Karpas-422 (cell line): ENCODE data around the gene ASTL. TPM values are rescaled to one million over a fixed set of nuclear protein-coding genes. Genes with fewer than 3 reads are reported as not detected.

ENCODE experiments used
- DNase-seq: peaks from one replicate; pipeline ENCODE4 v3.0.0-alpha.2; 2015
- H2AFZ ChIP-seq: fragments of 200-600 bp; sonication (generic); 2 replicates; pipeline ENCODE4 v1.6.1; 2014; ENCODE audit warnings: antibody characterized with exemption, low read length, mixed read lengths
- H3K27ac ChIP-seq: fragments of 200-600 bp; sonication (generic); 2 replicates; pipeline ENCODE4 v1.5.1; 2014; ENCODE audit warnings: mild to moderate bottlenecking, low read length, moderate library complexity
- H3K27me3 ChIP-seq: fragments of 200-600 bp; sonication (generic); 2 replicates; pipeline ENCODE4 v1.6.1; 2014; ENCODE audit warnings: low read length, mixed read lengths
- H3K36me3 ChIP-seq: fragments of 200-600 bp; sonication (generic); 2 replicates; pipeline ENCODE4 v1.6.1; 2014; ENCODE audit warnings: low read length, mixed read lengths; ENCODE audit not compliant: insufficient read depth
- H3K4me1 ChIP-seq: fragments of 200-600 bp; sonication (generic); 2 replicates; pipeline ENCODE4 v1.6.1; 2014; ENCODE audit warnings: mild to moderate bottlenecking, low read length, mixed read lengths
- H3K4me2 ChIP-seq: fragments of 200-600 bp; sonication (generic); 2 replicates; pipeline ENCODE4 v1.6.1; 2014; ENCODE audit warnings: low read length, low read depth, mild to moderate bottlenecking; ENCODE audit not compliant: poor library complexity, severe bottlenecking
- H3K4me3 ChIP-seq: fragments of 200-600 bp; sonication (generic); 2 replicates; pipeline ENCODE4 v1.5.1; 2014; ENCODE audit warnings: mild to moderate bottlenecking, antibody characterized with exemption, low read length, mixed read lengths
- H3K79me2 ChIP-seq: fragments of 200-600 bp; sonication (generic); 2 replicates; pipeline ENCODE4 v1.6.1; 2014; ENCODE audit warnings: mild to moderate bottlenecking, low read length, mixed read lengths
- H3K9ac ChIP-seq: fragments of 200-600 bp; sonication (generic); 2 replicates; pipeline ENCODE4 v1.6.0; 2014; ENCODE audit warnings: low read length
- H3K9me2 ChIP-seq: fragments of 200-600 bp; sonication (generic), shearing (Covaris generic); replicated peaks from 2 replicates; pipeline ENCODE4 v1.6.0; 2014; ENCODE audit warnings: mild to moderate bottlenecking, low read length, moderate library complexity; ENCODE audit not compliant: insufficient read depth
- H3K9me3 ChIP-seq: fragments of 300-700, 200-600 bp; sonication (generic); 2 replicates; pipeline ENCODE4 v1.6.1; 2014; ENCODE audit warnings: low read length, mixed read lengths
- H4K20me1 ChIP-seq: fragments of 200-600 bp; sonication (generic); 2 replicates; pipeline ENCODE4 v1.6.1; 2014; ENCODE audit warnings: mild to moderate bottlenecking, antibody characterized with exemption, low read length, low read depth; ENCODE audit not compliant: insufficient read depth
- total RNA-seq: library from RNA; depleted of rRNA; stranded (reverse); fragments of >200 nt; shearing (Covaris generic); gene quantifications from 2 replicates; pipeline ENCODE4 v1.2.3, GENCODE V29; 2014; ENCODE audit warnings: low replicate concordance

The ASTL gene
- total RNA-seq, 1 experiment from 2014 or later, result not detected

- Histone ChIP-seq H3K9me2 (no peaks in the 10 kb centered on the region), H4K20me1 (no peaks in the 10 kb centered on the region), H3K4me2 (no peak overlapping the region), H3K27ac (no peak overlapping the region), H3K27me3 (no peaks in the 10 kb centered on the region), H3K9me3 (no peaks in the 10 kb centered on the region), H2AFZ (no peak overlapping the region), H3K9ac (no peak overlapping the region), H3K36me3 (no peaks in the 10 kb centered on the region), H3K79me2 (no peaks in the 10 kb centered on the region), H3K4me1 (no peaks in the 10 kb centered on the region), H3K4me3 (no peak overlapping the region)
- no peak for DNase-seq
Observed at GRCh38 chr2:96135171-96135570, 3.1 kb downstream of the ASTL start.

- Histone ChIP-seq H3K9me3 (no peaks in the 10 kb centered on the region), H4K20me1 (no peaks in the 10 kb centered on the region), H3K27ac (no peak overlapping the region), H3K4me3 (no peak overlapping the region), H3K9ac (no peak overlapping the region), H3K4me1 (no peaks in the 10 kb centered on the region), H2AFZ (no peak overlapping the region), H3K79me2 (no peaks in the 10 kb centered on the region), H3K36me3 (no peaks in the 10 kb centered on the region), H3K27me3 (no peaks in the 10 kb centered on the region), H3K4me2 (no peak overlapping the region), H3K9me2 (no peaks in the 10 kb centered on the region)
- DNase-seq, result no peak
Observed at GRCh38 chr2:96134421-96134820, 3.9 kb downstream of the ASTL start.

GRCh38 chr2:96131813-96132745, 6.2 kb downstream of the ASTL start:
- Histone ChIP-seq H4K20me1 (no peaks in the 10 kb centered on the region), H3K27ac (no peak overlapping the region), H3K9ac (no peak overlapping the region), H3K4me2 (no peak overlapping the region), H3K27me3 (no peaks in the 10 kb centered on the region), H3K4me1 (no peaks in the 10 kb centered on the region), H3K9me2 (no peaks in the 10 kb centered on the region), H3K79me2 (no peaks in the 10 kb centered on the region), H3K4me3 (no peak overlapping the region), H2AFZ (no peak overlapping the region), H3K9me3 (no peaks in the 10 kb centered on the region), H3K36me3 (no peaks in the 10 kb centered on the region)
- DNase-seq, result no peak

- Histone ChIP-seq H3K79me2 (no peaks in the 10 kb centered on the region), H3K27me3 (no peaks in the 10 kb centered on the region), H3K36me3 (no peaks in the 10 kb centered on the region), H3K9me2 (no peaks in the 10 kb centered on the region), H2AFZ (no peak overlapping the region), H3K4me3 (no peak overlapping the region), H3K9ac (no peak overlapping the region), H4K20me1 (no peaks in the 10 kb centered on the region), H3K4me1 (no peaks in the 10 kb centered on the region), H3K4me2 (no peak overlapping the region), H3K9me3 (no peaks in the 10 kb centered on the region), H3K27ac (no peak overlapping the region)
- DNase-seq, result no peak
Observed at GRCh38 chr2:96131152-96131812, 7.0 kb downstream of the ASTL start.

GRCh38 chr2:96130483-96130882, 7.8 kb downstream of the ASTL start:
- Histone ChIP-seq H3K36me3 (no peaks in the 10 kb centered on the region), H3K27ac (no peak overlapping the region), H3K9ac (no peak overlapping the region), H3K4me1 (no peaks in the 10 kb centered on the region), H2AFZ (no peak overlapping the region), H3K27me3 (no peaks in the 10 kb centered on the region), H4K20me1 (no peaks in the 10 kb centered on the region), H3K9me3 (no peaks in the 10 kb centered on the region), H3K4me2 (no peak overlapping the region), H3K4me3 (no peak overlapping the region), H3K79me2 (no peaks in the 10 kb centered on the region), H3K9me2 (no peaks in the 10 kb centered on the region)
- no peak for DNase-seq

DNA sequence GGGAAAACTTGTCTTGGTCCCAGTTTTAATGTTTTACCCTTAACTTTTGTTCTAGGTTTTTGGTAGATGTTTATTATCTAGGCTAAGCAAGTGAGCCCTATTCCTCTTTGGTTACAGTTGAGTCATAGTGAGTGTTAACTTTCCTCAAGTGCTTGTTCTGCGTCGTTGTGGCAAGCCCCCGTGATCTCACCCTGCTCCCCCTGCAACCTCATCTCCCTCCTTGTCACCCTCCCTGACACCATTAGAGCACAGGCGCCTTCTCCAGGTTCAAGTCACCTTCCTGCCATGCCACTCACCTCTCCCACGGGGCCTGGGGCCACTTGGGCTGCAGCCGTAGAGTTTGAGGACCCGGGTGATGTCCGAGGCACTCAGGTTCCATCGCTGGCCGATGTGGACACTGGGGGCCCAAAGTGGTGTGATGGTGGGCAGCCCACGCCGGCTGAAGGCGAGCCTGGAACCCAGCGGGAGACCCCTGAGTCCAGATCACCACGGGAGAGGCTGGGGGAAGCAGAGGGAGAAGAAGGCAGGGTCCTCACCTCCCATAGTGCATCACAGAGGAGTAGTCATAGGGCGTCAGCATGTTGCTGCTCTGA, 8.7 kb downstream of the ASTL start:
- Histone ChIP-seq H3K4me3 (no peak overlapping the region), H3K9me2 (no peaks in the 10 kb centered on the region), H3K9ac (no peak overlapping the region), H2AFZ (no peak overlapping the region), H4K20me1 (no peaks in the 10 kb centered on the region), H3K27me3 (no peaks in the 10 kb centered on the region), H3K9me3 (no peaks in the 10 kb centered on the region), H3K4me2 (no peak overlapping the region), H3K4me1 (no peaks in the 10 kb centered on the region), H3K36me3 (no peaks in the 10 kb centered on the region), H3K79me2 (no peaks in the 10 kb centered on the region), H3K27ac (no peak overlapping the region)
- no peak for DNase-seq

DNA sequence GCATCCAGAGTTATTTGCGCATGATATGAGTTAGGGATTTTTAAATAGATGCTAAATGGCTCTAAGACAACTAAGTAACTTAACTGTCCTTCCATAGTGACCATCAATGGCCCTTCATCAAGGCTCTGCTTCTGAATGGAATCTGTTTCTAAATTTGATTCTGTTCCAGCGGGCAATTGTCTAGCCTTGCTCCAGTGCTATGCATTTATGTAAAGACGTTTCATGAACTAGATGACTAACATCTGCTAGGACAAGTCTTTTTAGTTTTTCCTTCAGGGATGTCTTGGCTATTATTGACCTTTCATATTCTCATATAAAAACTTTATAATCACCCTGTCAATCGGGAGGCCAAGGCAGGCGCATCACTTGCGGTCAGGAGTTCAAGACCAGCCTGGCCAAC, 9.8 kb downstream of the ASTL start:
- no peaks in the 10 kb centered on the region for H3K9me2 ChIP-seq
- no peaks in the 10 kb centered on the region for H4K20me1 ChIP-seq
- no peaks in the 10 kb centered on the region for H3K36me3 ChIP-seq
- no peak overlapping the region for H3K9ac ChIP-seq
- DNase-seq, result no peak
- H3K27ac ChIP-seq, result no peak overlapping the region
- H3K4me1 ChIP-seq, result no peaks in the 10 kb centered on the region
- no peak overlapping the region for H3K4me2 ChIP-seq
- H3K27me3 ChIP-seq, result no peaks in the 10 kb centered on the region
- H3K79me2 ChIP-seq, result no peaks in the 10 kb centered on the region
- no peaks in the 10 kb centered on the region for H3K9me3 ChIP-seq
- no peak overlapping the region for H2AFZ ChIP-seq
- H3K4me3 ChIP-seq, result no peak overlapping the region
